GM18907 (cell line): ENCODE measurements around the gene MBOAT7.

Source experiments
- ATAC-seq: cut with Tn5 transposase; IDR thresholded peaks from one replicate; pipeline ENCODE4 v1.9.1; 2021; ENCODE audit warnings: mild to moderate bottlenecking, moderate library complexity; ENCODE audit not compliant: unreplicated experiment

MBOAT7 gene

GRCh38 chr19:54164369-54165068 lies 24.9 kb downstream of the MBOAT7 start:
- no peak for ATAC-seq

- no peak for ATAC-seq
Measured at GRCh38 chr19:54162884-54163283, 26.5 kb downstream of the MBOAT7 start.

- no peak for ATAC-seq
Measured at GRCh38 chr19:54162241-54162805, 27.1 kb downstream of the MBOAT7 start.

- ATAC-seq = no peak
Measured at GRCh38 chr19:54160854-54161253, 28.5 kb downstream of the MBOAT7 start.

- peak; percentile 8 for ATAC-seq
Measured at GRCh38 chr19:54160182-54160811, 29.1 kb downstream of the MBOAT7 start.

- peak; percentile 90 for ATAC-seq
Measured at GRCh38 chr19:54159352-54160181, 29.8 kb downstream of the MBOAT7 start, which contains the start of gene LENG1. Gene LENG1, minus strand, starts transcription at chr19:54159721. Its CDS starts 26 bp downstream, at chr19:54159695.

- ATAC-seq = no peak
Measured at GRCh38 chr19:54158812-54159351, 30.5 kb downstream of the MBOAT7 start.

- no peak for ATAC-seq
Measured at GRCh38 chr19:54156953-54157352, 32.4 kb downstream of the MBOAT7 start.

- no peak for ATAC-seq
Measured at GRCh38 chr19:54156490-54156889, 32.9 kb downstream of the MBOAT7 start.

- ATAC-seq = no peak
Measured at GRCh38 chr19:54155694-54156093, 33.7 kb downstream of the MBOAT7 start.

GRCh38 chr19:54154603-54155345 lies 34.6 kb downstream of the MBOAT7 start:
- no peak for ATAC-seq

GRCh38 chr19:54153731-54154326 lies 35.6 kb downstream of the MBOAT7 start:
- ATAC-seq = no peak

GRCh38 chr19:54152878-54153524 lies 36.4 kb downstream of the MBOAT7 start:
- no peak for ATAC-seq

GRCh38 chr19:54152267-54152666 lies 37.1 kb downstream of the MBOAT7 start:
- no peak for ATAC-seq

GRCh38 chr19:54151362-54152035 lies 37.9 kb downstream of the MBOAT7 start:
- no peak for ATAC-seq

- no peak for ATAC-seq
Measured at GRCh38 chr19:54149021-54149812, 40.2 kb downstream of the MBOAT7 start.

- no peak for ATAC-seq
Measured at GRCh38 chr19:54148158-54148557, 41.2 kb downstream of the MBOAT7 start.

GRCh38 chr19:54147676-54148075 lies 41.7 kb downstream of the MBOAT7 start:
- no peak for ATAC-seq
